GM21423 (cell line): Measurements from ENCODE around the gene DNAAF5.
"Not testable (repeated sequence)": the region's sequence is repeated elsewhere in the genome, so short reads cannot be mapped to it uniquely, and the experiment has no call there.

ENCODE experiments used
- ATAC-seq: cut with Tn5 transposase; IDR thresholded peaks from one replicate; pipeline ENCODE4 v1.9.1; 2021; ENCODE audit warnings: mild to moderate bottlenecking, moderate library complexity; ENCODE audit not compliant: unreplicated experiment

DNAAF5 gene

GRCh38 chr7:745431-746154 lies 19.1 kb downstream of the DNAAF5 start:
- no peak for ATAC-seq

DNA sequence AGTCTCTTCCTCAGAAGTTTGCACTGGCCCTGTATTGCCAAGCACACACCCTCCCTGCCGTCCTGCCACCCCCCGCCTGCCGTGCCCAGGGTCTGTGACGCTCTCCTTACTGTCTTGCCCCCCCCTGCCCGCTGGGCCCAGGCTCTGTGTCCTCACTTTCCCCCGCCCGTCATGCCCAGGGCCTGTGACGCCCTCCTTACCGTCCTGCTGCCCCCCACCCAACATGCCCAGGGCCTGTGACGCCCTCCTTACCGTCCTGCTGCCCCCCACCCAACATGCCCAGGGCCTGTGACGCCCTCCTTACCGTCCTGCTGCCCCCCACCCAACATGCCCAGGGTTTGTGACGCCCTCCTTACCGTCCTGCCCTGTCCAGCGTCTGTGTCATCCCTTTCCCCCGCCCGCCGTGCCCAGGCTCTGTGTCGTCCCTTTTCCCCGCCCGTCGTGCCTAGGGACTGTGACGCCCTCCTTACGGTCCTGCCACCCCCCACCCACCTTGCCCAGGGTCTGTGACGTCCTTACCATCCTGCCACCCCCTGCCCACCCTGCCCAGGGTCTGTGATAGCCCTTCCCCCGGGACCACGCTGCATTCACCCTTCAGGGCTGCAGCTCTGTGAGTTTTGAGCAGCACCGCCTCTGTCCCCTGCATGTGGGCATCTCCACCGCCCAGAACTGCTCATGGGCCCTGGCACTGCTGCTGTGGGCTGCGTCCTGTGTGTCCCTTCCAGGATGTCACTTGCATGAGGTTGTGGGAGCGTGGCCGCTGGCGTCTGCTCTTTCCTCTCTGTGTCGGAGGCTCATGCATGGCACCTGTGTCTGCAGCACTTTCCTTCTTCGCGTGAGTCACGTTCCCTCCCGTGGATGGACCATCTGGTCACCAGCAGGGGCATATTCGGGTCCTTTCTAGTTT lies 19.9 kb downstream of the DNAAF5 start:
- ATAC-seq = no peak

DNA sequence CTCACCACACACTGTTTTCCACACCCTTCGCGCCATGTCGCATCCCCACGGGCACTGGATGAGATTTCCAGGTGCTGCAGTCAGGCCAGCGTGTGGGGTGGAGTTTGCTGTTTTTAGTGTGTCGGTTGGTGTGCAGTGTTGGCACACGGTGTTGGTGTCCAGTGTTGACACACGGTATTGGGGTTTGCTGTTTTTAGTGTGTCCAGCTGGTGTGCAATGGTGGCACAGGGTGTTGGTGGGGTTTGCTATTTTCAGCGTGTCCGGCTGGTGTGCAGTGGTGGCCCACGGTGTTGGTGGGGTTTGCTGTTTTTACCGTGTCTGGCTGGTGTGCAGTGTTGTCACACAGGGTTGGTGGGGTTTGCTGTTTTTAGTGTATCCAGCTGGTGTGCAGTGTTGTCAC lies 20.7 kb downstream of the DNAAF5 start:
- no peak for ATAC-seq

DNA sequence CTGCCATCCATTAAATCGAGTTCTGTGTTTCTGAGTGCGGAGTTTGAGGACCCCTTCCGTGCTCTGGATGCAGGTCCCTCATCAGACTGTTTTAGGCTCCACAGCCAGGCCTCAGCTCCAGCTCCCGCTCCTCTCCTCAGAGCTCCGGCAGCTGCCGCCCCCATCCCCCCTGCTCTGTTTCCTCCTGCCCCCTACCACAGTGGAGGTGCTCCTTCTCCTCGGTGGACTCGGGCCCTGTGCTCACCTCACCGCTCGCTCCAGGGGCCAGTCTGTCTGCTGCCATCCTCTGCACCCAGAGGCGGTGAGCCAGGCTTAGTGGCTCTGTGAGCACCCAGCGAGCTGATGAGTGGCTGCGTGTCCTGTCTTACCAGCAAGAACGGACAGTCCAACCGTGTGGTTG lies 21.9 kb downstream of the DNAAF5 start:
- no peak for ATAC-seq

- ATAC-seq = no peak
These were observed 22.6 kb downstream of the DNAAF5 start for GRCh38 chr7:749140-749551.

DNA sequence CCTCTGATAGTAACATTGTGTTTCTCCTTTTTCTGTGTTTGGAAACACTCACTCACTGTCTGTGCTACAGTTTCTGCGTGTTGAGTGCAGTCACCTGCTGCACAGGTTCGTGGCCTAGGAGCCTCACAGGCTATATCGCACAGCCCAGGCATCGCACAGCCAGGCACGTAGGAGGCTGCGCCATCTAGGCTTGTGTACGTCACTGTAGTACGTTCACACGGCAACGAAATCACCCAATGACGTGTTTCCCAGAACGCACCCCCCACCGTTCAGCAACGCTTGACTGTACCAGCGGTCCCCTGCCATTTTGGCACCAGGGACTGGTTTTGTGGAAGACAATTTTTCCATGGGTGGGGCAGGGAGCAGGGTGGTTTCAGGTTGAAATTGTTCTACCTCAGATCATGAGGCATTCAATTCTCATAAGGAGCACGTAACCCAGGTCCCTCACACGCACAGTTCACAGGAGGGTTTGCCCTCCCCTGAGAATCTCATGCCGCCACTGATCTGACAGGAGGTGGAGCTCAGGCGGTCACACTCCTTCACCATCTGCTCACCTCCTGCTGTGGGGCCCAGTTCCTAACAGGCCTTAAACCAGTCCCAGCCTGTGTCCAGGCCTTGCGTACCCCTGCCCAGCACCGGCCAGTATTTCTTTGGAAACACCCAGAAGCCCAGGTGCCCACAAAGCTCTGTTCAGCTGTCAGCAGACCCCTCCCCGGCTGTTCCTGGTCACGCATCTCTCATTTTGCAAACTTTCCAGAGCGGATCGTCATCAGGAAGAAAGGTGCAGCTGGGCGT lies 23.8 kb downstream of the DNAAF5 start:
- ATAC-seq = no peak

DNA sequence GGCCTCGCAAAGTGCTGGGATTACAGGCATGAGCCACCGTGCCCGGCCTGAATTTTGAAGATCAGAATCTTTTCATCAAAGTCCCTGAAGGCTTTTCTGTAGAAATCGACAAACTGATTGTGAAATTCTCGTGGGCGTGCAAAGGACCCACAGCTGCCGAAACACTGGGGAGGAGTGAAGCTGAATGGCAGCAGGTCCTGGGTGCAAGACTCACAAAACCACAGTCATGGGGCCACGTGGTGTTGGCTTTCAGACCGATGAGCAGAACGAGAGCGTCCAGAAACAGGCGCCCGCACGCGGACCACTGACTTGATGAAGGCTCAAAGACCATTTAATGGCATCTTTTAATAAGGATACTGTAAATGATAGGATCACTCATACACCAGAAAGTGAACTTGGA lies 25.3 kb downstream of the DNAAF5 start:
- ATAC-seq = no peak

GRCh38 chr7:752256-752655 lies 25.8 kb downstream of the DNAAF5 start:
- ATAC-seq = not testable (repeated sequence)

DNA sequence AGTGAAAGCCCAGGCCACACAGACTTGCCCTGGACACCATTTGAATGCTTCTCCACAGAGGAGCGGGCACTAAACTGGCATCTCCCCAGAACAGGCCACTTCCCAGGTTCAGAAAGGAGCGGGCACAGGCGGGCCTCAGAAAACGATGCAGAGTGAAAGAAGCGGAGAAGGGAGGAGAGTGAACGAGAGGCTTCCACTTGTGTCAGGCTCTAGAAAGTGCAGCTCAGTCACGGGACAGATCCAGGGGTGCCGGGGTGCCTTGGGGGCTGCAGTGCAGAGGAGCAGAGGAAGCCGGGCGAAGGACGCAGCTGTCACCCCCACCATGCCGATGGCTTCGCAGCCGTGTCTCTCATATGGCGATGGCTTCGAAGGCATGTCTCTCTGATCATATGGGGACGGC lies 26.7 kb downstream of the DNAAF5 start:
- ATAC-seq = no peak

GRCh38 chr7:754531-755412 lies 28.3 kb downstream of the DNAAF5 start:
- ATAC-seq = no peak

- no peak for ATAC-seq
These were observed 28.9 kb downstream of the DNAAF5 start for GRCh38 chr7:755413-755805.

- ATAC-seq = no peak
These were observed 29.9 kb downstream of the DNAAF5 start for GRCh38 chr7:756231-756927.

GRCh38 chr7:756928-757560 lies 30.5 kb downstream of the DNAAF5 start:
- ATAC-seq = no peak

GRCh38 chr7:757741-758163 lies 31.3 kb downstream of the DNAAF5 start:
- ATAC-seq = no peak

DNA sequence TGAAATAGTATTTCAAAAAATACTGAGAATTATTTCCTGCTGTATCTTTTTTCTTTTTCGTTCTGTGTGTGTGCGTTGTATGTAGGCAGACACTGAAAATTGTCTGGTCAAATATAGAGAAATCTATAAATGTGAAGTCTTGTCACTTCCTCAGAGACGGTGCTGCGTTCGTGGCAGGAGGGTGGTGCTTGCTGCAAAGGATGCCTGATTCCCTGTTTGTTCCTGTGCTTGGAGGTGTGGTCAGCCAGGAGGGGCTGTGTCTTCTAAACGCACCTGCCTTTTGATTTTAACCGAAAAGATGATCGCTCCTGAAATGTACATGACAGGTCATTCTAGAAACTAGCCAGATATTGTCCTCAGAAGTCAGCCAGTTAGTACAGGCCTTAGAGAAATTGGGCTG lies 33.1 kb downstream of the DNAAF5 start:
- no peak for ATAC-seq

DNA sequence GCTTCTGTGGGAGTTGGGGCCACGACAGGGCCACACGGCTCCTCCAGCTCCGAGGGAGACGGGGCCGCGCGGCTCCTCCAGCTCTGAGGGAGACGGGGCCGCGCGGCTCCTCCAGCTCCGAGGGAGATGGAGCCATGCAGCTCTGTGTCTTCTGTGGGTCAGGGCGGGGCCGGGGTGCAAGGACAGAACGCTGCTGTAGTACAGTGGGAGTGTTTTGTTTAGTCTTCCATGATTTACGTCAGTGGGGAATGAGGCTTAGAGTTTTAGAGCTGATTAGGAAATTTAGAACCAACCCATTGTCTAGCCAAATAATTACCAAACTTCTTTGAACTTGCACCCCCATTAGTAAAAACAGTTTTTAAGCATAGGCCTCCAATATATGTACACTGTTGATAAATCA lies 33.5 kb downstream of the DNAAF5 start:
- no peak for ATAC-seq

- ATAC-seq = no peak
These were observed 34.6 kb downstream of the DNAAF5 start for GRCh38 chr7:761101-761500.

DNA sequence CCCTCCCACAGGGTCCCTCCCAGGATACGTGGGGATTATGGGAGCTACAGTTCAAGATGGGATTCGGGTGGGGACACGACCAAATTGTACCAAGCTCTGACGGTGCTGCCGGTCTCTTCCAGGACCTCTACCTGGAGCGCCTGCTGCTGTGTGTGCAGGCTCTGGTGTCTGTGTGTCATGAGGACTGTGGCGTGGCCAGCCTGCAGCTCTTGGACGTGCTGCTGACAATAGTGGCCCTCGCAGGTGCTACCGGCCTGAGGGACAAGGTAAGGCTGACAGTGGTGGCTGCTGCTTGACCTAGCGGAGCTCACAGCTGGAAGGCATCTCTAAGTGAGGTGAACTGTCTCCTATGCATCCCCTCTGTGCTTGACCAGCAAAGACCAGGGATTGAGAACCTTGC lies 35.1 kb downstream of the DNAAF5 start:
- ATAC-seq = no peak

- ATAC-seq = no peak
These were observed 36.4 kb downstream of the DNAAF5 start for GRCh38 chr7:762885-763284.
